ENCODE measurements around the gene PRKAR1A. TPM values are rescaled to one million over a fixed set of nuclear protein-coding genes. Genes with fewer than 3 reads are reported as not detected.
A peak's percentile ranks its signal among the peaks of the same experiment; 100 is the strongest.
"Not testable (repeated sequence)": the region's sequence is repeated elsewhere in the genome, so short reads cannot be mapped to it uniquely, and the experiment has no call there.

Gene PRKAR1A
- 326 TPM for total RNA-seq
- 183 TPM for polyA plus RNA-seq

DNA sequence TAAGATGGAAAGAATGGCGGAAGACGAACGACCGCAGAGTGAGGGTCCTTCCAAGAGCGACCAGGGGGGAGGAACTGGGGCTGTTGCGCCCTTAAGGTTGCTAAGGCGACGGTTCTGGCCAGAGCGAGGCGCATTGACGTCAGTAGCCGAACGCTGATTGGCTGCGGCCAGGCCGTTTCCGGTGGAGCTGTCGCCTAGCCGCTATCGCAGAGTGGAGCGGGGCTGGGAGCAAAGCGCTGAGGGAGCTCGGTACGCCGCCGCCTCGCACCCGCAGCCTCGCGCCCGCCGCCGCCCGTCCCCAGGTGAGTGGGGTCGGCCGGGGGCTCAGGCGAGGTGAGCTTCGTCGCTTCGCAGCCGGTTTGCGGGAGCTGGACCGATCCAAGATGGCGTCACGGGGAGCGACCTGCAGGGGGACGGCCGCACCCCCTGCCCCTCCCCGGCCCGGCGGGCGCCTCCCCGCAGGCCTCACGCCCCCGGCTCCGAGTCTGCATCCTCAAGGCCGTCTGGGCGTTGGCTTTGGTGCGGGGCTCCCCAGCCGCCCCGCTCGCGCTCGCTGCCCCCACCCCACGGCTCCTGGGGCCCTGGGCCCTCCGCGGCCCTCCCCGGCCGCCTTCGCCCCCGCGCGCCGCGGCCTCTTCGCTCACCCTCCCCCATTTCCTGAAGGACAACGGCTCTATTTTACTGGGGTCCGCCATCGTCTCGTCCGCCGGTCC lies at the start of gene PRKAR1A:
Gene PRKAR1A, plus strand, starts transcription at position 184 of the 713 bp plus-strand sequence. CDS start 2,970 bp downstream, outside the sequence.
- Histone ChIP-seq H3K36me3 (ENCODE audit: insufficient read depth) (no peaks in the 10 kb centered on the region), H3K4me3 (ENCODE audit: low read depth, low read length) (peak within 1 kb of the TSS; percentile 84), H3K4me1 (ENCODE audit: insufficient read depth) (no peaks in the 10 kb centered on the region), H3K27ac (ENCODE audit: low read depth) (peak within 1 kb of the TSS; percentile 99)
- WGBS = under 1% methylated on average over 81 of the region's 81 CpGs
- peak; percentile 95 for DNase-seq (ENCODE audit: extremely low spot score)

DNA sequence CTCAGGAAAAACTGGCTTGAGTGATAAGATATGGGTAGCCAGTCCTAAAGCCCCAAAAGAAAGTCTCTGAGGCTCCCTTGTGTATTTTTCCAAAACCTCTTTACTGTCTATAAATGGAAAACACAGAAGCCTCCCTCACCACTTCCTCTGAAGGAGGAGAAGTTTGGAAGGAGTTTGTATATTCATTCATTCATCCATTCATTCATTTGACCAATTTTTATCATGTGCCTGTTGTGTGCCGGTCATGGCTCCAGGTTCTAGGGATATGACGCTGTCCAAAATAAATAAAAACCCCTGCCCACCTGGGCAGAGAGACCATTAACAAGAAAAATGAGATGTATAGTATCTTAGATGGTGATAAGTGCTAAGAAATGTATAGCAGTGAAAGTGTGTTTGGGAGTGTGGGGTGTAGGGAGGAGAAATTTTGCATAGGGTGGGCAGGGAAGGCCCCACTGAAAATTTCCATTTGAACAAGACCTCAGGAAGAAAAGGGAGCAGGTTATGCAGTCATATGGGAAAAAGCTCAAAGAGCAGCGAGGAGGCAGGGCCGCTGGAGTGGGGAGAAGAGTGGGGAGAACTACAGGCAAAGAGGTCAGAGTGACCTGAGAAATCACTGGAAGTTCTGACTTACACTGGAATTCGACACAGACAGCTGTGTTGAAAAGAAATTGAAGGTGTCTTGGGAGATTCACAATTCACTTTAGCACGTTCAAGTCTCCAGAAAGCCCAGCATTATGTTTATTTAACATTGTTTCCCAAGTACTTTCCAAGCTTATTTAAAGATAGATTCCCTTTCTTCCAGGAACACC lies 48.8 kb upstream of the PRKAR1A start:
- no peaks in the 10 kb centered on the region for H3K4me1 ChIP-seq (ENCODE audit: insufficient read depth)
- H3K4me3 ChIP-seq (ENCODE audit: low read depth, low read length) = no peak overlapping the region
- H3K36me3 ChIP-seq (ENCODE audit: insufficient read depth) = no peaks in the 10 kb centered on the region
- no peak overlapping the region for H3K27ac ChIP-seq (ENCODE audit: low read depth)
- WGBS = 55% methylated on average over 6 of the region's 6 CpGs
- no peak for DNase-seq (ENCODE audit: extremely low spot score)

DNA sequence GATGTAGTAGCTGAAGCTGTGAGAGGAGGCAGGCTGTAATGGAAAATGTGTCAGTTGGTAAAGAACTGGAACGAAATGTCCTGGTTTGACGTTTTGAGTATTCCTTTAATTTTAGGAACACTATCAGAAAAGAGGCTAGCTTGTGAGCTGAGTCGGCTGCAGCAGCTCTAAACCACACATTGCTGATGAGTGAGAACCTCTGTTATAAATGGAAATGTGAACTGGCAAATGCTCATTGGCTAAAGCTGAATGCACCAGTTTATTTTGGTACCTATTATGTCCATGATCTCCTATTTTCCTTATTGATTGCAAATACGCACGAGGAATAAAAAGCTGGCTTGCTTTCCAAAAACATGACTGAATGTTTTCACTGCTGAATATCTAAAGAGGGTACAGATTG lies 43.9 kb upstream of the PRKAR1A start:
- no peak for DNase-seq (ENCODE audit: extremely low spot score)
- WGBS = 57% methylated on average over 5 of the region's 5 CpGs
- Histone ChIP-seq H3K27ac (ENCODE audit: low read depth) (no peak overlapping the region), H3K4me3 (ENCODE audit: low read depth, low read length) (no peak overlapping the region), H3K4me1 (ENCODE audit: insufficient read depth) (no peaks in the 10 kb centered on the region), H3K36me3 (ENCODE audit: insufficient read depth) (no peaks in the 10 kb centered on the region)

DNA sequence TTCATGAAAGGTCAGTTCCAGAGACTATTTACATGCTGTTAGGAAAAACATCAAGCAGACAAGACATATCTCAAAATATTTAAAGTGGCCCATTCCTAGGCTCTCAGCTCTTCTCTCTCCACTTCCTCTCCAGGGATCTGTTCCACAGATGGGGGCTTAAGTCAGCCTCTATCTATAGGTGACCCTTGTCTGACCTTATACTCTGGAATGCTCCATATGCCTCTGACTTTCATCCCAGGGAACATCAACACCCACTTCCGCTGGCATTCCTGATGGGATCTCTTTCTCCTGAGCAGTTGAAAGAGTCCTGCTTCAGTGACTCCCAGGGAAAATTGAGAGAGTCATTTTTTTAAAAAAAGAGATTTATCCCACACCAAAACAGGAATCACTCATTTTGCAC lies 43.4 kb upstream of the PRKAR1A start:
- 58% methylated on average over 1 of the region's 1 CpG for WGBS
- no peaks in the 10 kb centered on the region for H3K4me1 ChIP-seq (ENCODE audit: insufficient read depth)
- H3K27ac ChIP-seq (ENCODE audit: low read depth) = no peak overlapping the region
- no peaks in the 10 kb centered on the region for H3K36me3 ChIP-seq (ENCODE audit: insufficient read depth)
- H3K4me3 ChIP-seq (ENCODE audit: low read depth, low read length) = no peak overlapping the region
- no peak for DNase-seq (ENCODE audit: extremely low spot score)

DNA sequence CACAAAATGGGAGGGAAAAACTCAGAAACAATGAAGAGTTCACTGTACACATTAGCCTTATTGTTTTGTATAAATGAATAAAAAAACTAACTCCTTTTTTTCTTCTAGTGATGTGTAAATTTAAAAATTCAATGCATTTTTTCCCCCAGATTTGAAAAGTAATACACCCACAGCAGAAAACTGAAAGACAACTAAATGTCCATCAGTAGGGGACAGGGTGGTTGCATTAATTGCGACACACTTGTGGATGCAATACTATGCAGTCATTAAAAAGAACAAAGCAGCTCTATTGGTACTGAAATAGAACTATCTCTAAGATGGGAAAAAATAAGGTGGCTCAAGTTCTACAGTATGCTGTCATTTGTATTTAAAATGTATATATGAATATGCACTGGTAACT lies 41.3 kb upstream of the PRKAR1A start:
- Histone ChIP-seq H3K4me3 (ENCODE audit: low read depth, low read length) (no peak overlapping the region), H3K27ac (ENCODE audit: low read depth) (no peak overlapping the region), H3K4me1 (ENCODE audit: insufficient read depth) (no peaks in the 10 kb centered on the region), H3K36me3 (ENCODE audit: insufficient read depth) (no peaks in the 10 kb centered on the region)
- WGBS = 96% methylated on average over 1 of the region's 1 CpG
- DNase-seq (ENCODE audit: extremely low spot score) = no peak

DNA sequence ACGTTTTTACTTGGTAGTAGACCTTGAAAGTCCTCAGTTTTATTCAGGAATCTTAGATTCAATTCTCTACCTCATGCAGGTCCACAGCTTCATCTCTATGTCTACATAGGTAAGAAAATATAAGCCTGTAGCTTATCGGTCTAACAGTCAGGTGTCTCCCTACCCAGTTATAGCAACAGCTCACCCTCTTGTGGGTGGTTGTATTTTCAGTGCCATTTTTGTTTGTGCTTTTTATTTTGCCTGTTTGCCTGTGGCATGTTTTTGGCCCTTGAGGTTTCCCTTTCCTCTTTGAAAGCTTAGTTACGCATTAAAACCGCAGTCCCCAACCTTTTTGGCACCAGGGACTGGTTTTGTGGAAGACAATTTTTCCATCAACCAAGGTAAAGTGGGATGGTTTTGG lies 31.3 kb upstream of the PRKAR1A start:
- H3K36me3 ChIP-seq (ENCODE audit: insufficient read depth) = no peaks in the 10 kb centered on the region
- no peaks in the 10 kb centered on the region for H3K4me1 ChIP-seq (ENCODE audit: insufficient read depth)
- 86% methylated on average over 4 of the region's 4 CpGs for WGBS
- H3K4me3 ChIP-seq (ENCODE audit: low read depth, low read length) = no peak overlapping the region
- no peak for DNase-seq (ENCODE audit: extremely low spot score)
- no peak overlapping the region for H3K27ac ChIP-seq (ENCODE audit: low read depth)

DNA sequence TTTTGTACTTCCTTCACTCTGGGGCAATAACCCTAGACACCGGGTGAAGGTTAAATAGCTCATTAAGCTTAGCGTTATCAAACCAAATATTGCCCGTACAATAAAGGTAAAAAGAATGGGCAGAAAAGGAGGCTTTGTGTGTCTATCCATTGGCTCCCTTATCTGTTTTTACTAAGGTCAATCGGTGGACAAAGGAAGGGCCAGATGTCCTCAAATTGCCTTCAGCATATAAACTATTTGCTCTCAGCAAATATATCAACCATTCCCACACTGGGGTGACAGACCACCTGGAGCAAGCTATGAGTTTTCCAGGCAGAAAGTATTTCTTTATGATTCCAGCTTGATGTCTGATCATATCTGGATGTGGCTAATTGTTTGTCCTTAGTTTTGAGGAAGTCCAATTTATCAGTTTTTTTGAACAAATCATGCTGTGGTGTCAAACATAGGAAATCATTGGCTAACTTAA lies 29.6 kb upstream of the PRKAR1A start:
- Histone ChIP-seq H3K36me3 (ENCODE audit: insufficient read depth) (no peaks in the 10 kb centered on the region), H3K4me1 (ENCODE audit: insufficient read depth) (no peaks in the 10 kb centered on the region), H3K27ac (ENCODE audit: low read depth) (no peak overlapping the region), H3K4me3 (ENCODE audit: low read depth, low read length) (no peak overlapping the region)
- 50% methylated on average over 4 of the region's 4 CpGs for WGBS
- DNase-seq (ENCODE audit: extremely low spot score) = no peak

DNA sequence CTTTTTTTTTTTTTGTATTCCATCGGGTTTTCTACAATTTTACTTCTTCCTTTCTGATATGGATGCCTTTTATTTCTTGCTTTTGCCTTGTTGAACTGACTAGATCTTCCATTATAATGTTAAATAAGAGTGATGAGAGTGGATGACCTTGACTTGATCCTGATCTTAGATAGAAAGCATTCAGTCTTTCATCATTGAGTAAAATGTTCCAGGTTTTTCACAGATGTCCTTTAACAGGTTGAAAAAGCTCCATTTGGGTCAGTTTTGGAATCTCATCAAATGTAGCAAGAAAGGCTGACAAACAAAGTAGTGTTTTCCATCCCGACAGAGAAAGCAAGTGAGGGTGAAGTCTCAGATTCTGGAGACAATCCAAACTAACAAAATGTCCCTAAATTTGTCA lies 27.8 kb upstream of the PRKAR1A start:
- WGBS = 60% methylated on average over 2 of the region's 2 CpGs
- Histone ChIP-seq H3K36me3 (ENCODE audit: insufficient read depth) (no peaks in the 10 kb centered on the region), H3K4me1 (ENCODE audit: insufficient read depth) (no peaks in the 10 kb centered on the region), H3K27ac (ENCODE audit: low read depth) (no peak overlapping the region), H3K4me3 (ENCODE audit: low read depth, low read length) (no peak overlapping the region)
- DNase-seq (ENCODE audit: extremely low spot score) = no peak

DNA sequence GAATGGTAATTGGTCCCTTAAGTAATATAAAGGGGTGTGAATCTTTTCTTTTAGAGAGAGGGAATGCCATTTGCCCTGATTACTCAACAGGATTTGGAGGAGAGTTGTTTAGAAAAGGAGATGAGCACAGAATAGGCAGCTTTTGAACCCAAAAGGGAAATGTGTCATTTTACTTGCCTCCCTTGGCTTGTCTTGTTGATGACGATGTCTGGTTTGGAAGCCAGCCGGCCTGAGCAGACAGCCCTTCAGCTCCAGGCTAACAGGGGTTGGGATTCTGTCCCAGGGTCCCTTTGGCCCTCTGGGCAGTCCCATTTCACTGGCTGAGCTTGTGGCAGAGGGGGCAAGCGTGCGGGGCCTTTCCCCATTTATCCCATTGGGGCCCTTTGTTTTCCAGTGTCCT lies 22.3 kb upstream of the PRKAR1A start:
- Histone ChIP-seq H3K4me3 (ENCODE audit: low read depth, low read length) (no peak overlapping the region), H3K4me1 (ENCODE audit: insufficient read depth) (no peaks in the 10 kb centered on the region), H3K27ac (ENCODE audit: low read depth) (no peak overlapping the region), H3K36me3 (ENCODE audit: insufficient read depth) (no peaks in the 10 kb centered on the region)
- no peak for DNase-seq (ENCODE audit: extremely low spot score)
- WGBS = 67% methylated on average over 4 of the region's 4 CpGs

DNA sequence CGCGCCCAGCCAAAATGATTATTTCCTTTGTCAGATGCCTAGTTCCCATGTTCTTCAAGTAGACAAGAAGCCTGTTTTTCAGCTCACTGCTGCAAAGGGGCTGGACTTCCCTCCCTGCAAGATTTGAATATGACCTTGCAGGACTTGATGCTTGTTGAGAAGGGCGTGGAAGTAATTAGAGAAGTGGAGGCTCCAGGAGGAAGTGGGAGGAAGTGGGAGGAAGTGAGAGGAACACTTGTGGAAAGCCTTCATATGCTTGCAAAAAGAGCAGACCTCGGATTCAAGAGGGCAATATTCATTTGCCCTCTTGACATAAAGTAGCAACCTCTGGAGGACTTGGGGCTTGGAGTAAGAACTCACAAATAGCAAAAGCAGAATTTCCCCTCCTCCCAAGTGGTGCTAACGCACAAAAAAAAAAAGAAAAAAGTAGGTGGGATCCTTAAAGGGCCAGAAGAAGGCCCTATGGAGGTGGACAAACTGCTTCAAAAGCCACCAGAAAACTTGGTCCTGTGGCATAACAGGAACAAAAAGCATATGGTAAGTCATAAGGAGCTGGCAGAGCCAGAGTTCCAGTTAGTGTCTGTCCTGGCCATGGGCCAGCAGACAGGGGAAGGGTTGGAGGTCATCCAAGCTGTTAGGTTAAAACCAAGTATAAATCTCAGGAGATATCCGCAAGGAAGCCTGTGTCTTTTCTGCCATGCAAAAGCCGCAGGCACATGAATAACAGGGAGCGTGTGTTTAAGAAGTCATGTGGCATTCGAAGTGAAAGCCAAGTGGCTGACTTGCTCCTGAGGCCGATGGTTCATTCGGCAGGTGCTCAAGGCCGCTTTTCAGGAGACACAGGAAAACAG lies 20.6 kb upstream of the PRKAR1A start:
- no peak for DNase-seq (ENCODE audit: extremely low spot score)
- Histone ChIP-seq H3K4me3 (ENCODE audit: low read depth, low read length) (no peak overlapping the region), H3K27ac (ENCODE audit: low read depth) (no peak overlapping the region), H3K4me1 (ENCODE audit: insufficient read depth) (no peaks in the 10 kb centered on the region), H3K36me3 (ENCODE audit: insufficient read depth) (no peaks in the 10 kb centered on the region)
- WGBS = 59% methylated on average over 12 of the region's 12 CpGs

DNA sequence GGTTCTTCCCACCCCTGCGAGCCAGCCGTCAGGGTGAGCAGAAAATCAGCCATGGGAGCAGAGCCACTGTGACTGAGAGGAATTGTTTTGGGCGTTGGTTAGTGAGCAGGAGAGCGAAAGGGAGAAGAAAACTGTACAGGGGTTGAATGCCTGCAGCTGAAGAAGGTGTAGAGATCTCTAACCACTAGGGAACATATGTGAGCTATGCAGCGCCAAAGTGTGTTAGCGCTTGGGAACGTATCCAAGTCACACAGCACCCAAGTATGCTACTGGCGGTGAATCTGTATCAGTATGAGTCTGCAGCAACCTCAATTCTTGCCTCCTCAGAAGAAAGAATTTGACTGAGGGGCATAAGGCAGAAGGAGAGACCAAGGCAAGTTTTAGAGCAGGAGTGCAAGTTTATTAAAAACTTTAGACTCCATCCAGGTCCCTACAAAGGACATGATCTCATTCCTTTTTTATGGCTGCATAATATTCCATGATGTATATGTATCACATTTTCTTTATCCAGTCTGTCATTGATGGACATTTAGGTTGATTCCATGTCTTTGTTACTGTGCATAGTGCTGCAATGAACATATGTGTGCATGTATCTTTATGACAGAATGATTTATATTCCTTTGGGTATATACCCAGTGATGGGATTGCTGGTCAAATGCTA lies 19.7 kb upstream of the PRKAR1A start:
- 95% methylated on average over 8 of the region's 8 CpGs for WGBS
- H3K27ac ChIP-seq (ENCODE audit: low read depth); H3K36me3 ChIP-seq (ENCODE audit: insufficient read depth); H3K4me3 ChIP-seq (ENCODE audit: low read depth, low read length); H3K4me1 ChIP-seq (ENCODE audit: insufficient read depth); DNase-seq (ENCODE audit: extremely low spot score): not testable (repeated sequence)

DNA sequence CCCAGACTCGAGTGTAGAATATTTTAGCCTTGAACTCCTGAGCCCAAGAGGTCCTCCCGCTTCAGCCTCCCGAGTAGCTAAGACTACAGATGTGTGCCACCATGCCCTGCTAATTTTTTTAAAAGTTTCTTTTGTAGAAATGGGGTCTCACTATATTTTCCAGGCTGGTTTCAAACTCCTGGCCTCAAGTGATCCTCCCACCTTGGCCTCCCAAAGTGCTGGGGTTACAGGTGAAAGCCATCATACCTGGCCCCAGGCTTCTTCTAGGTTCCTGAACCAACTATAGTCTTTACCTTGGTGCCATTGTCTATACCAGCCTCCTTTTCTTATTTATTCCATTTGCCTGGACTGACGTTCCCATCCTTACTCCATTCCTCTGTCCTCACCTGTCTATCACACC lies 17.1 kb upstream of the PRKAR1A start:
- Histone ChIP-seq H3K36me3 (ENCODE audit: insufficient read depth) (no peaks in the 10 kb centered on the region), H3K4me3 (ENCODE audit: low read depth, low read length) (no peak overlapping the region), H3K4me1 (ENCODE audit: insufficient read depth) (no peaks in the 10 kb centered on the region), H3K27ac (ENCODE audit: low read depth) (no peak overlapping the region)
- DNase-seq (ENCODE audit: extremely low spot score) = no peak
- WGBS = 92% methylated on average over 4 of the region's 4 CpGs

DNA sequence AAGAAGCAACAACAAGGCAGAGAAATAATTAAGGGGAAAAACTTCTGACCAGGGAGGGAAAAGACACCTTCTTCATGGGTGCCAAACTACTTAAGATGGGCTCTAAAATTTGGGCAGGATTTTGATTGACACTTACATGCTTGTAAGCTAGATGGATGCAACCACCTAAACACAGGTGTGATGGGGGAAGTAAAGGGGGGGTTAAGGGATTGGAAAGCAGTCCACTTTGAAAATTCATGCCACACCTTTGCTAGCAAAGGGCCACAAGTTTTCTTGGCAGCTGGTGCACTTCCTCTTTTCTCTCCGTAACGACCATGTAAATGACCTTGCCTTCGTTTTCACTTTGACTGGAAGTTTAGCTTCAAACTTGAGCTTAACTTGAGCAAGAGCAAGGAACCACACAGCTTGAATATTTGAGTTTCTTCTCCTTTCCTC lies 14.3 kb upstream of the PRKAR1A start:
- Histone ChIP-seq H3K4me3 (ENCODE audit: low read depth, low read length) (no peak overlapping the region), H3K27ac (ENCODE audit: low read depth) (no peak overlapping the region), H3K4me1 (ENCODE audit: insufficient read depth) (no peaks in the 10 kb centered on the region), H3K36me3 (ENCODE audit: insufficient read depth) (no peaks in the 10 kb centered on the region)
- no peak for DNase-seq (ENCODE audit: extremely low spot score)
- 28% methylated on average over 3 of the region's 3 CpGs for WGBS
